Panc1 (cell line): Measurements from ENCODE around the gene GNRH2. TPM values are rescaled to one million over a fixed set of nuclear protein-coding genes. Genes with fewer than 3 reads are reported as not detected.

ENCODE experiments used
- ATAC-seq: fragments of 200-7000 bp; cut with Tn5 transposase; 2 replicates; pipeline ENCODE4 v1.9.1; 2020; ENCODE audit warnings: mild to moderate bottlenecking, moderate library complexity
- BruUV-seq: library from RNA; stranded (reverse); fragments of 400-500 nt; replicated peaks from 2 replicates; lab custom pipeline; 2021; lab: Mats Ljungman, UMichigan
- CTCF ChIA-PET: fragments of 300-600 bp; sonication (Branson Sonifier 250); formaldehyde crosslinking; loops from one replicate; lab custom pipeline; 2022; ENCODE audit warnings: antibody characterized with exemption; lab: Charles Lee
- POLR2A ChIA-PET: fragments of 300-600 bp; sonication (Branson Sonifier 250); formaldehyde crosslinking; loops from one replicate; lab custom pipeline; 2022; ENCODE audit warnings: antibody characterized with exemption; lab: Charles Lee
- DNase-seq: peaks from one replicate; pipeline ENCODE4 v3.0.0-alpha.2; 2010; ENCODE audit warnings: low read depth, low spot score
- H3K27ac ChIP-seq: 2 replicates; pipeline ENCODE4 v1.5.1; 2011; ENCODE audit warnings: mild to moderate bottlenecking, low read length, inconsistent platforms
- H3K27me3 ChIP-seq: fragments of 200-500 bp; sonication (Bioruptor generic); 2 replicates; pipeline ENCODE4 v1.6.0; 2014; ENCODE audit warnings: low read length, inconsistent platforms; ENCODE audit not compliant: control insufficient read depth, insufficient read depth
- H3K36me3 ChIP-seq: fragments of 200-500 bp; sonication (Bioruptor generic); 2 replicates; pipeline ENCODE4 v1.5.1; 2014; ENCODE audit warnings: inconsistent platforms, mild to moderate bottlenecking, low read length, moderate library complexity; ENCODE audit not compliant: control insufficient read depth, insufficient read depth
- H3K4me1 ChIP-seq: 2 replicates; pipeline ENCODE4 v1.5.1; 2011; ENCODE audit warnings: inconsistent platforms, mild to moderate bottlenecking, low read length, moderate library complexity; ENCODE audit not compliant: control insufficient read depth, insufficient read depth
- H3K4me3 ChIP-seq, 2 experiments: 2 replicates each; pipeline ENCODE4 v1.5.1; 2011 to 2012; ENCODE audit warnings: low read depth in 2 of 2, low read length in 2 of 2, mild to moderate bottlenecking in 2 of 2, inconsistent platforms in 1 of 2, moderate library complexity in 1 of 2
- H3K9me3 ChIP-seq: fragments of 200-500 bp; sonication (Bioruptor generic); 2 replicates; pipeline ENCODE4 v1.5.1; 2014; ENCODE audit warnings: low read depth, mild to moderate bottlenecking, inconsistent platforms, low read length, moderate library complexity; ENCODE audit not compliant: control insufficient read depth, insufficient read depth
- CTCF ChIP-seq: fragments of 450-650 bp; IDR thresholded peaks from 2 replicates; pipeline ENCODE4 v1.5.1; 2017; ENCODE audit warnings: mild to moderate bottlenecking
- POLR2AphosphoS5 ChIP-seq: IDR thresholded peaks from 2 replicates; pipeline ENCODE4 v1.6.1; 2012; ENCODE audit warnings: mild to moderate bottlenecking, low read depth, low read length, moderate library complexity
- REST ChIP-seq, 2 experiments: IDR thresholded peaks; 2 replicates each; pipeline ENCODE4 v1.6.1; 2011 to 2012; ENCODE audit warnings: low read depth in 2 of 2, control low read depth in 1 of 2, low read length in 1 of 2, mild to moderate bottlenecking in 1 of 2, moderate library complexity in 1 of 2; ENCODE audit not compliant: insufficient read depth in 1 of 2
- SIN3A ChIP-seq: IDR thresholded peaks from 2 replicates; pipeline ENCODE4 v1.6.1; 2012; ENCODE audit warnings: low read depth, mild to moderate bottlenecking, low read length, moderate library complexity, borderline replicate concordance; ENCODE audit not compliant: insufficient read depth
- TCF7L2 ChIP-seq: IDR thresholded peaks from 2 replicates; pipeline ENCODE4 v1.6.1; 2011; ENCODE audit warnings: mild to moderate bottlenecking, low read depth, low read length, inconsistent platforms
- in situ Hi-C: cut with HindIII; loops from 2 replicates; pipeline ENCODE4 v1.10.0; 2016; ENCODE audit warnings: low sequenced_read_pairs, low pct_unique_long_range_greater_than_20kb
- intact Hi-C: fragments of 100-400 bp; cut with micrococcal nuclease; formaldehyde crosslinking; loops from one replicate; pipeline ENCODE4 v1.10.0; 2022; ENCODE audit not compliant: unreplicated experiment
- total RNA-seq: library from RNA; stranded (reverse); gene quantifications from one replicate; pipeline ENCODE4 v1.2.1, GENCODE V29; 2021; ENCODE audit not compliant: unreplicated experiment

GNRH2 gene
- total RNA-seq, 1 experiment from 2014 or later = 0.49 TPM

DNA sequence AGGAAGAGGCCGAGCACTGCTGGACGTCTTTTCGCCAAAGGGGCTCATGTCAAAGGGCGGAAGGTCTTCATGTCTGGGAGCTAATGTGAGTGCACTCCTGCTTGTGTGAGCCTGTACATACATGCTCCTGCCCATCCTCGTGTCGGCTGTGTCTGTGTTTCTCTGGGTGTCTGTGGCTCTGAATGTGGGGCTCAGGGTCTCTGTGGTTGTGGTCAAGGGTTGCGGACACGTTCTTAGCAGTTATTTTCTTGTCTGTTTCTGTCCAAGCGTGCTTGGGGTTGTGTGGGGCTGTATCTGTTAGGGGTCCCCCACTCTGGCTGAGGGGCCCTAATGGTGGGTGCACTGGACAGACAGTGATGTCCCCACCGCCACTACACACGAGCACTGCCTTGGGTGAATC, 38.2 kb downstream of the GNRH2 start:
- Histone ChIP-seq H3K4me3 (no peak overlapping the region), H3K4me1 (peaks cover 16% of the 10 kb centered on the region), H3K27me3 (no peaks in the 10 kb centered on the region), H3K9me3 (no peaks in the 10 kb centered on the region), H3K36me3 (no peaks in the 10 kb centered on the region), H3K27ac (no peak overlapping the region)
- ATAC-seq (peak; percentile 4; the same call in 1 of the 2 replicates), DNase-seq (no peak)
- intact Hi-C loops = no loop called here
- CTCF ChIA-PET = no interaction called here
- POLR2A ChIA-PET = no interaction called here
- no peak for TF ChIP-seq REST (IDR thresholded peaks at IDR 0.05; ENCODE audit: insufficient read depth in 1 of 2, low read depth in 2 of 2, low read length in 1 of 2)
- TF ChIP-seq CTCF = no peak
- no peak for TF ChIP-seq TCF7L2
- TF ChIP-seq SIN3A = no peak
- TF ChIP-seq POLR2AphosphoS5 = no peak
- in situ Hi-C loops = no loop called here
- no TSS peak for BruUV-seq

DNA sequence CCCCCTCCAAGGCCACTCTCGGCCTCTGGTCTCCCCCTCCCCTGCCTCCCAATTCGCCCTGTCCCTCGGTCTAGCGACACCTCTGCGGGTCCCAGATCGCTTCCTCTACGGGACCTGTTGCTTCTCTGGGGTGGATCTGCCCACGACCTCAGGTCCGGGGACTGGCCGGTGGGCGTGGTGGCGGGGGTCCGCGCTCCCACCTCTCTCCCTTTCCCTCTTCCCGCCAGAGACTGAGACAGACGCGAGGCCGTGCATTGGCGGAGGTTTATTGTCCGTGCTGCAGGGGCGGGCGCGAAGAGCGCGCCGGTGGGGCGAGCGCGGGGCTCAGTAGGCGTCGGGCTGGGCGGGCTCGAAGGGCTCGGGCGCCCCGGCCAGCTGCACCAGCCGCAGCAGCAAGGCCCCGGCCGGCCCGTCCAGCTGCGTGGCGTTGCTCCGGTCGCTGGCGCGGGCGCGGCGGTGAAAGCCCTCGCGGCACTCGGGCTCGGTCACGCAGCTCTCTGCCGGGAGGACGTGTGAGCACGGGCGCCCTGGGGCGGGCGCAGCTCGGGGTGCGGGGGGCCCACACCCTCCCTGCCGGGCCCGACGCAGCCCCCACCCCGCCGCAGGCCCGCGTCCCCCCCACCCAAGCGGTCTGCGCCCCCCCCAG, 39.0 kb downstream of the GNRH2 start:
- Histone ChIP-seq H3K36me3 (no peaks in the 10 kb centered on the region), H3K4me1 (peaks cover 16% of the 10 kb centered on the region), H3K9me3 (no peaks in the 10 kb centered on the region), H3K4me3 (peak overlapping the region in 1 of 2 experiments; percentile 8; a peak in 1 of 4 replicates), H3K27me3 (no peaks in the 10 kb centered on the region), H3K27ac (no peak overlapping the region)
- TF ChIP-seq POLR2AphosphoS5 (no peak), SIN3A (no peak), REST (IDR thresholded peaks at IDR 0.05; ENCODE audit: insufficient read depth in 1 of 2, low read depth in 2 of 2, low read length in 1 of 2) (no peak), CTCF (no peak), TCF7L2 (no peak)
- intact Hi-C loops = no loop called here
- ChIA-PET CTCF (no interaction called here), POLR2A (no interaction called here)
- DNase-seq (no peak), ATAC-seq (peak; percentile 8; the same call in 1 of the 2 replicates)
- BruUV-seq = no TSS peak
- in situ Hi-C loops = no loop called here
